Loucy (cell line): ENCODE data around the gene OGN.
A peak's percentile ranks its signal among the peaks of the same experiment; 100 is the strongest.
"Not testable (repeated sequence)": the region's sequence is repeated elsewhere in the genome, so short reads cannot be mapped to it uniquely, and the experiment has no call there.

Experiments used
- H2AFZ ChIP-seq: fragments of 200-600 bp; sonication (generic); 2 replicates; pipeline ENCODE4 v1.6.0; 2016; ENCODE audit warnings: antibody characterized with exemption, mild to moderate bottlenecking, low read length, moderate library complexity
- H3F3A ChIP-seq: fragments of 200-600 bp; 2 replicates; pipeline ENCODE4 v1.6.0; 2016; ENCODE audit warnings: antibody characterized with exemption, low read depth, mild to moderate bottlenecking
- H3K27me3 ChIP-seq: fragments of 200-600 bp; sonication (generic); 2 replicates; pipeline ENCODE4 v1.6.1; 2014; ENCODE audit warnings: low read length, mild to moderate bottlenecking; ENCODE audit not compliant: insufficient read depth, poor library complexity, severe bottlenecking
- H3K36me3 ChIP-seq: fragments of 200-600 bp; sonication (generic); 2 replicates; pipeline ENCODE4 v1.6.1; 2016; ENCODE audit warnings: low read length; ENCODE audit not compliant: insufficient read depth
- H3K4me1 ChIP-seq: fragments of 200-600 bp; sonication (generic); 2 replicates; pipeline ENCODE4 v1.5.1; 2014; ENCODE audit warnings: low read length, mild to moderate bottlenecking; ENCODE audit not compliant: insufficient read depth, poor library complexity, severe bottlenecking
- H3K4me2 ChIP-seq: fragments of 200-600 bp; sonication (generic); 2 replicates; pipeline ENCODE4 v1.6.0; 2014; ENCODE audit warnings: antibody characterized with exemption, low read length, low read depth, mild to moderate bottlenecking; ENCODE audit not compliant: poor library complexity, severe bottlenecking
- H3K4me3 ChIP-seq: fragments of 200-600 bp; sonication (generic); 2 replicates; pipeline ENCODE4 v1.5.1; 2014; ENCODE audit warnings: low read length, mild to moderate bottlenecking, mixed read lengths; ENCODE audit not compliant: poor library complexity, severe bottlenecking
- H3K79me2 ChIP-seq: fragments of 200-600 bp; sonication (generic); 2 replicates; pipeline ENCODE4 v1.6.1; 2014; ENCODE audit warnings: low read length; ENCODE audit not compliant: insufficient read depth
- H3K9ac ChIP-seq: fragments of 200-600 bp; sonication (generic); 2 replicates; pipeline ENCODE4 v1.6.0; 2014; ENCODE audit warnings: mild to moderate bottlenecking, low read depth, low read length, moderate library complexity; ENCODE audit not compliant: poor library complexity, severe bottlenecking
- H3K9me2 ChIP-seq: fragments of 200-600 bp; sonication (generic); replicated peaks from 2 replicates; pipeline ENCODE4 v1.6.1; 2016; ENCODE audit warnings: low read depth, low read length, mixed read lengths
- H3K9me3 ChIP-seq: fragments of 200-600 bp; sonication (generic); 2 replicates; pipeline ENCODE4 v1.6.1; 2014; ENCODE audit warnings: mild to moderate bottlenecking, antibody characterized with exemption, low read length, low read depth; ENCODE audit not compliant: insufficient read depth
- H4K20me1 ChIP-seq: fragments of 200-600 bp; sonication (generic); 2 replicates; pipeline ENCODE4 v1.6.0; 2014; ENCODE audit warnings: antibody characterized with exemption, low read length, mild to moderate bottlenecking; ENCODE audit not compliant: insufficient read depth, poor library complexity, severe bottlenecking
- EZH2phosphoT487 ChIP-seq: fragments of 200-600 bp; IDR thresholded peaks from 2 replicates; pipeline ENCODE4 v1.6.1; 2018; ENCODE audit warnings: antibody characterized with exemption, mild to moderate bottlenecking, moderate library complexity, borderline replicate concordance
- TF ChIP-seq, protein P1 (sequence below): fragments of 200-600 bp; sonication (generic); conservative IDR thresholded peaks from 2 replicates; pipeline ENCODE4 v1.5.1; 2014; ENCODE audit warnings: mild to moderate bottlenecking, antibody characterized with exemption, low read length

The OGN gene

GRCh38 chr9:92414566-92414965, 10.2 kb upstream of the OGN start:
- Histone ChIP-seq H3K9me2 (no peaks in the 10 kb centered on the region), H3K27me3 (no peaks in the 10 kb centered on the region), H3K9ac (no peak overlapping the region), H3F3A (no peaks in the 10 kb centered on the region), H4K20me1 (no peaks in the 10 kb centered on the region), H3K36me3 (0 out of 2 replicates have a peak, but pooled peaks cover 2% of the 10 kb centered on the region), H3K79me2 (peaks cover 6% of the 10 kb centered on the region; the same call in 1 of the 2 replicates), H3K9me3 (no peaks in the 10 kb centered on the region), H2AFZ (no peak overlapping the region; the same call in 1 of the 2 replicates), H3K4me2 (no peak overlapping the region), H3K4me1 (peaks cover 31% of the 10 kb centered on the region), H3K4me3 (no peak overlapping the region)
- TF ChIP-seq, protein P1, sequence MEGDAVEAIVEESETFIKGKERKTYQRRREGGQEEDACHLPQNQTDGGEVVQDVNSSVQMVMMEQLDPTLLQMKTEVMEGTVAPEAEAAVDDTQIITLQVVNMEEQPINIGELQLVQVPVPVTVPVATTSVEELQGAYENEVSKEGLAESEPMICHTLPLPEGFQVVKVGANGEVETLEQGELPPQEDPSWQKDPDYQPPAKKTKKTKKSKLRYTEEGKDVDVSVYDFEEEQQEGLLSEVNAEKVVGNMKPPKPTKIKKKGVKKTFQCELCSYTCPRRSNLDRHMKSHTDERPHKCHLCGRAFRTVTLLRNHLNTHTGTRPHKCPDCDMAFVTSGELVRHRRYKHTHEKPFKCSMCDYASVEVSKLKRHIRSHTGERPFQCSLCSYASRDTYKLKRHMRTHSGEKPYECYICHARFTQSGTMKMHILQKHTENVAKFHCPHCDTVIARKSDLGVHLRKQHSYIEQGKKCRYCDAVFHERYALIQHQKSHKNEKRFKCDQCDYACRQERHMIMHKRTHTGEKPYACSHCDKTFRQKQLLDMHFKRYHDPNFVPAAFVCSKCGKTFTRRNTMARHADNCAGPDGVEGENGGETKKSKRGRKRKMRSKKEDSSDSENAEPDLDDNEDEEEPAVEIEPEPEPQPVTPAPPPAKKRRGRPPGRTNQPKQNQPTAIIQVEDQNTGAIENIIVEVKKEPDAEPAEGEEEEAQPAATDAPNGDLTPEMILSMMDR = no peak
- TF ChIP-seq EZH2phosphoT487 = no peak

DNA sequence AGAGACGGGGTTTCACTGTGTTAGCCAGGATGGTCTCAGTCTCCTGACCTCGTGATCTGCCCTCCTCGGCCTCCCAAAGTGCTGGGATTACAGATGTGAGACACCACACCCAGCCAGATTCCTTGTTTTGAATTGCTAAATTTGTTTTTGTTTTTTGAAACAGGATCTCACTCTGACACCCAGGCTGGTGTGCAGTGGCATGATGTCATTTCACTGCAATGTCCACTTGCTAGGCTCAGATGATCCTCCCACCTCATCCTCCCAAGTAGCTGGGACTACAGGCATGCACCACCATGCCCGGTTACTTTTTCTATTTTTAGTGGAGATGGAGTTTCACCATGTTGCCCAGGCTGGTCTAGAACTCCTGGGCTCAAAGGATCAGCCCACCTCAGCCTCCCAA, 6.8 kb upstream of the OGN start:
- not testable (repeated sequence) for H2AFZ ChIP-seq, H3K9me2 ChIP-seq, H3K9me3 ChIP-seq, H3K9ac ChIP-seq, H3K36me3 ChIP-seq, H3K27me3 ChIP-seq, H3K4me2 ChIP-seq, H3K4me3 ChIP-seq, H4K20me1 ChIP-seq, H3F3A ChIP-seq
- Histone ChIP-seq H3K79me2 (peaks cover 35% of the 10 kb centered on the region), H3K4me1 (peaks cover 45% of the 10 kb centered on the region)

- H3K9me2 ChIP-seq = no peaks in the 10 kb centered on the region
- TF ChIP-seq, protein P1 = no peak
- TF ChIP-seq EZH2phosphoT487 = no peak
- H3K4me2 ChIP-seq = no peak overlapping the region
- H3K27me3 ChIP-seq = no peaks in the 10 kb centered on the region
- peaks cover 5% of the 10 kb centered on the region; the same call in 1 of the 2 replicates for H3F3A ChIP-seq
- H3K36me3 ChIP-seq = 0 out of 2 replicates have a peak, but pooled peaks cover 2% of the 10 kb centered on the region
- peaks cover 56% of the 10 kb centered on the region for H3K4me1 ChIP-seq
- H3K9ac ChIP-seq = no peak overlapping the region
- no peaks in the 10 kb centered on the region for H3K9me3 ChIP-seq
- H2AFZ ChIP-seq = no peak overlapping the region
- H4K20me1 ChIP-seq = no peaks in the 10 kb centered on the region
- peaks cover 53% of the 10 kb centered on the region for H3K79me2 ChIP-seq
- H3K4me3 ChIP-seq = no peak overlapping the region
These were observed 4.5 kb upstream of the OGN start for GRCh38 chr9:92408747-92409478.

DNA sequence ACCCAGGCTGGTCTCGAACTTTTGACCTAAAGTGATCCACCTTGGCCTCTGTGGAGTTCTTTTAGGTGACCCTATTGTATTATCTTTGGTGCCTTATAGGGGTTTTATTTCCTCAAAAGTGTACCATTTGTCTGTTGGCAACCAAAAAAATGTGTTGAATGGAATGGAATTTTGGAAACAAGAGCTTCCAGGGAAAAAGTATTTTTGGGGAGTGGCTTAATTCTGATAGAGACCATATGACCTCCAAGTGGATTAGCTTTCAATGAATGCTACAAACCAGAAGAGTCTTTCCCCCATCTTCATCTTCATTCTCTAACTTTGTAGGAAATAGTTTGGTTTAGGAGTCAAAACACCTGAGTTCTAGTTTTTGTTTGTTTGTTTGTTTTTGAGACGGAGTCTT, 3.4 kb upstream of the OGN start:
- peaks cover 5% of the 10 kb centered on the region; the same call in 1 of the 2 replicates for H3F3A ChIP-seq
- H2AFZ ChIP-seq = no peak overlapping the region

More for the DNA sequence above, 3.4 kb upstream of the OGN start:
- Histone ChIP-seq H4K20me1 (no peaks in the 10 kb centered on the region), H3K27me3 (no peaks in the 10 kb centered on the region), H3K4me3 (no peak overlapping the region), H3K9me3 (no peaks in the 10 kb centered on the region), H3K36me3 (0 out of 2 replicates have a peak, but pooled peaks cover 2% of the 10 kb centered on the region), H3K9ac (no peak overlapping the region), H3K4me1 (peaks cover 66% of the 10 kb centered on the region), H3K79me2 (peaks cover 64% of the 10 kb centered on the region), H3K4me2 (peak overlapping the region; percentile 84), H3K9me2 (no peaks in the 10 kb centered on the region)
- no peak for TF ChIP-seq EZH2phosphoT487
- TF ChIP-seq, protein P1 = no peak
